Smooth muscle cell (in vitro differentiated cells): ENCODE data around the gene LGALS3BP. TPM values are rescaled to one million over a fixed set of nuclear protein-coding genes. Genes with fewer than 3 reads are reported as not detected.

Experiments
- DNase-seq: peaks from one replicate; lab custom pipeline; 2025; ENCODE audit not compliant: unreplicated experiment; lab: John Stamatoyannopoulos, UW
- H2AFZ ChIP-seq: fragments of 200-600 bp; sonication (generic); 2 replicates; pipeline ENCODE4 v1.6.0; 2016; ENCODE audit warnings: antibody characterized with exemption, low read depth, mild to moderate bottlenecking
- H3F3A ChIP-seq: fragments of 200-600 bp; sonication (generic); 2 replicates; pipeline ENCODE4 v1.6.0; 2017; ENCODE audit warnings: antibody characterized with exemption, low read depth
- H3K27ac ChIP-seq: fragments of 200-600 bp; sonication (generic); 2 replicates; pipeline ENCODE4 v1.5.1; 2016; ENCODE audit warnings: low read depth, mild to moderate bottlenecking
- H3K27me3 ChIP-seq: fragments of 200-600 bp; sonication (generic); 2 replicates; pipeline ENCODE4 v1.6.1; 2016; ENCODE audit warnings: low read depth, mild to moderate bottlenecking
- H3K36me3 ChIP-seq: fragments of 200-600 bp; sonication (generic); 2 replicates; pipeline ENCODE4 v1.5.1; 2016; ENCODE audit warnings: low read depth
- H3K4me1 ChIP-seq: fragments of 200-600 bp; sonication (generic); 2 replicates; pipeline ENCODE4 v1.5.1; 2016; ENCODE audit warnings: low read depth
- H3K4me2 ChIP-seq: fragments of 200-600 bp; sonication (generic); 2 replicates; pipeline ENCODE4 v1.6.0; 2016; ENCODE audit warnings: mild to moderate bottlenecking
- H3K4me3 ChIP-seq: fragments of 200-600 bp; sonication (generic); 2 replicates; pipeline ENCODE4 v1.5.1; 2016; ENCODE audit warnings: mild to moderate bottlenecking
- H3K79me2 ChIP-seq: fragments of 200-600 bp; sonication (generic); 2 replicates; pipeline ENCODE4 v1.6.0; 2016; ENCODE audit warnings: low read depth, mild to moderate bottlenecking
- H3K9ac ChIP-seq: fragments of 200-600 bp; sonication (generic); 2 replicates; pipeline ENCODE4 v1.6.0; 2016; ENCODE audit warnings: low read depth
- H3K9me3 ChIP-seq: fragments of 200-600 bp; sonication (generic); replicated peaks from 2 replicates; pipeline ENCODE4 v1.5.1; 2016; ENCODE audit warnings: low read depth
- H4K20me1 ChIP-seq: fragments of 200-600 bp; sonication (generic); 2 replicates; pipeline ENCODE4 v1.6.0; 2016; ENCODE audit warnings: low read depth
- CTCF ChIP-seq: fragments of 200-600 bp; sonication (generic); IDR thresholded peaks from 2 replicates; pipeline ENCODE4 v1.5.1; 2017; ENCODE audit warnings: borderline replicate concordance, mild to moderate bottlenecking, antibody characterized with exemption; ENCODE audit not compliant: insufficient read depth, poor library complexity, severe bottlenecking
- WGBS: methylation state at CpG from one replicate; pipeline ENCODE4 v1.1.7; 2016; ENCODE audit warnings: low lambda C conversion rate; 5-methylcytosine and 5-hydroxymethylcytosine counted together
- polyA plus RNA-seq: library from polyadenylated mRNA; unstranded; fragments of >200 nt; fragmentation: Nextera tagmentation; extraction: Ambion mirVana; gene quantifications from 2 replicates; pipeline ENCODE4 v1.2.1, GENCODE V29; 2016
- total RNA-seq: library from RNA; depleted of rRNA; stranded (reverse); fragments of >200 nt; gene quantifications from 2 replicates; pipeline ENCODE4 v1.2.3, GENCODE V29; 2014

The LGALS3BP gene
- total and polyA plus RNA-seq, 2 experiments from 2014 or later, result 66.5 to 151 TPM

- Histone ChIP-seq H3K27me3 (no peaks in the 10 kb centered on the region), H3K9me3 (no peaks in the 10 kb centered on the region), H3K9ac (peak overlapping the region; percentile 50), H3K4me1 (peaks cover 11% of the 10 kb centered on the region), H3K36me3 (no peaks in the 10 kb centered on the region), H2AFZ (no peak overlapping the region), H3K4me3 (peak overlapping the region; percentile 84), H3K27ac (no peak overlapping the region), H3F3A (peaks cover 9% of the 10 kb centered on the region), H3K79me2 (peaks cover 50% of the 10 kb centered on the region), H4K20me1 (peaks cover 49% of the 10 kb centered on the region), H3K4me2 (peak overlapping the region; percentile 99)
- DNase-seq, result no peak
- no peak for TF ChIP-seq CTCF
- 2% methylated on average over 23 of the region's 64 CpGs for WGBS
Observed at GRCh38 chr17:78924481-78925151, 55.1 kb downstream of the LGALS3BP start.

- Histone ChIP-seq H2AFZ (no peak overlapping the region), H3K27ac (no peak overlapping the region), H3K9me3 (no peaks in the 10 kb centered on the region), H3K36me3 (no peaks in the 10 kb centered on the region), H3F3A (peaks cover 9% of the 10 kb centered on the region), H3K4me2 (peak overlapping the region; percentile 99), H3K9ac (peak overlapping the region; percentile 50), H3K27me3 (no peaks in the 10 kb centered on the region), H3K4me1 (peaks cover 11% of the 10 kb centered on the region), H3K79me2 (peaks cover 55% of the 10 kb centered on the region), H3K4me3 (peak overlapping the region; percentile 84), H4K20me1 (peaks cover 57% of the 10 kb centered on the region)
- no peak for DNase-seq
- WGBS, result 15% methylated on average over 28 of the region's 28 CpGs
- no peak for TF ChIP-seq CTCF
Observed at GRCh38 chr17:78923660-78924453, 55.9 kb downstream of the LGALS3BP start.

- no peak for DNase-seq
- Histone ChIP-seq H3K4me1 (peaks cover 11% of the 10 kb centered on the region), H3K4me3 (peak overlapping the region; percentile 84), H4K20me1 (peaks cover 66% of the 10 kb centered on the region), H2AFZ (no peak overlapping the region), H3K4me2 (peak overlapping the region; percentile 99), H3K36me3 (no peaks in the 10 kb centered on the region), H3F3A (peaks cover 9% of the 10 kb centered on the region), H3K79me2 (peaks cover 64% of the 10 kb centered on the region), H3K9ac (no peak overlapping the region), H3K9me3 (no peaks in the 10 kb centered on the region), H3K27ac (no peak overlapping the region), H3K27me3 (no peaks in the 10 kb centered on the region)
- no peak for TF ChIP-seq CTCF
- 76% methylated on average over 13 of the region's 13 CpGs for WGBS
Observed at GRCh38 chr17:78922816-78923498, 56.8 kb downstream of the LGALS3BP start.
